ENCODE data around the gene MYLK3. TPM values are rescaled to one million over a fixed set of nuclear protein-coding genes. Genes with fewer than 3 reads are reported as not detected.

Gene MYLK3
- total RNA-seq, 2 experiments from 2014 or later, result 0.23 TPM; not detected in 1

DNA sequence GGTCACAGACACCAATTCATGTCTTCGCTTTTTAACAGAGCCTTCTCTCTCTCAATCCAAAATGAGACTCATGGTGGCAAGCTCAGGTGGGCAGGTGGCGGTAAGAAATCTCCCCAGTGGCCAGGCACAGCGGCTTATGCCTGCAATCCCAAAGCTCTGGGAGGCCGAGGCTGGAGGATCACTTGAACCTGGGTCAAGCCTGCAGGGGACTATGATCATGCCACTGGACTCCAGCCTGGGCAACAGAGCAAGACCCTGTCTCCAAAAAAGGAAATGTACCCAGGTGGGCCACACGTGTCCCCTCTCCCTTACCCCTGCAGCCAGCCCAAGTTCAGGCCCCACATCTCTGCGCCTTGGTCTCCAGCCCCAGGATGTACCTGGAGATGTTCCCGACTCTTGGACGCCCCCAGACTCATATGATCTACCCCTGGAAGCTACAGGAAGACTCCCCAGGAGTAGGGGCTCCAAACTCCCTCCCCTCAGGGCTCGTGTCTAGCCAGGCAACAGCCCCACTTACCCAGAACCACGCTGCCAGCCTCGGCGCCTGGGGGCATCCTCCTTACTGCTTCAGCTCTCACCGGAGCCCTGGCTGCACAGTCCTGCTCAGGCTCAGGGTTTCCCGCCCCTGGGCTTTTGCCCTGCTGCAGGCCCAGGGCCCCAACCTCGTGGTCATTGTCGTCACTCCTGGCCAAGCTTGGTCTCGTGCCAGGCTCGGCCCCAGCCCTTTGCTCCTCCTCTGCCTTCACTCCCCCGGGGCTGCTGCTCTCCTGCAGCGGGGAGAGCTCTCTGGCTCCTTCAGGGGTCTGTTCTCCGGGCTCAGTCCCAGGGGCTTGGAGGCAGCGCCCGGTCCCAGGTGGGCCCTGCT, 16.2 kb downstream of the MYLK3 start:
- Mint-ChIP-seq H3K4me3 (no peak overlapping the region), H3K36me3 (ENCODE audit: low read depth) (no peaks in the 10 kb centered on the region), H3K27ac (no peak overlapping the region), H3K4me1 (ENCODE audit: low read depth) (no peaks in the 10 kb centered on the region), H3K9me3 (ENCODE audit: insufficient read depth) (no peaks in the 10 kb centered on the region), H3K27me3 (ENCODE audit: low read depth) (no peaks in the 10 kb centered on the region)
- ATAC-seq (no peak), DNase-seq (no peak)
- ChIA-PET POLR2A (no interaction called here), CTCF (no interaction called here)

DNA sequence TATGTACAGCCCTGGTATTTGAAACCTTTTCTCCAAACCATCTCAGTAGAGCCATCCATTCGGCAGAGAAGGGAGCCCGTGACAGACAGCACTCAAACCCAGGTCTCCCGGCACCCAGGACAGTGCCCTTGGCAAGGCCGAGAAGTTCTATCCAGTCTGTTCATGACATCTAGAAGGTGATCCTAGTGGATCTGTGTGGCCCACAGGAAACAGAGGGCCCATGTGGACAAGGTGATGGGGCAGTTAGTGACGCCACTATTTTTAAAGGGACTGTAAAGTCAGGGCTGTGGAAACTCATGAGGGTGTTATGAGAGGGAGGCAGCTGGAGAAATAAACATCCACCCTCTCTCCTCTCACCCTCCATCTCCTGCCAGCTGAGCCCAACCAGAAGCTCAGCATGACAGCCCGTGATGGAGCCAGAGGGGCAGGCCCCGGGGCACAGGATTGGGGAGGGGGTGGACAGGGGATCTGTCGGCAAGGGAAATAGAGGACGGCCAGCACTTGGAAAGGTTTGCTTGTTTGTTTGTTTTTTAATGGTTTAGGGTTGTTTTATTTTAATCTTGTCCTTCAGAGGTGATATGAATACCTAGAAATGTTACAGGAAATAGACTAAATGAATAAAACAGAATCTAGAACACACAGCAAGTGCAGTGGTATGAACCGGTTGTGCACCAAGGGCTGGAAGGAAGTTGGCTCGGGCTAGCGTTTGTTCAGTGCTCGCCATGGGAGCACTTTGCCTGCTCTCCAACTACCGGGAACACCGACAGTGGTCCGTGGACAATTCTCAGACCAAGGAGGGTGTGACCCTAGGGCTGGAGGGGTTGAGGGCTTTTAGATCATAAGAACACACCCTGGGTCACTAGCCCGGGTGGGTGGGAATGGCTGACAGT, 17.1 kb downstream of the MYLK3 start:
- Mint-ChIP-seq H3K36me3 (ENCODE audit: low read depth) (no peaks in the 10 kb centered on the region), H3K4me3 (no peak overlapping the region), H3K4me1 (ENCODE audit: low read depth) (no peaks in the 10 kb centered on the region), H3K27ac (no peak overlapping the region), H3K27me3 (ENCODE audit: low read depth) (no peaks in the 10 kb centered on the region), H3K9me3 (ENCODE audit: insufficient read depth) (peaks cover 1% of the 10 kb centered on the region)
- DNase-seq (no peak), ATAC-seq (no peak)
- CTCF ChIA-PET, result no interaction called here
- POLR2A ChIA-PET, result no interaction called here

DNA sequence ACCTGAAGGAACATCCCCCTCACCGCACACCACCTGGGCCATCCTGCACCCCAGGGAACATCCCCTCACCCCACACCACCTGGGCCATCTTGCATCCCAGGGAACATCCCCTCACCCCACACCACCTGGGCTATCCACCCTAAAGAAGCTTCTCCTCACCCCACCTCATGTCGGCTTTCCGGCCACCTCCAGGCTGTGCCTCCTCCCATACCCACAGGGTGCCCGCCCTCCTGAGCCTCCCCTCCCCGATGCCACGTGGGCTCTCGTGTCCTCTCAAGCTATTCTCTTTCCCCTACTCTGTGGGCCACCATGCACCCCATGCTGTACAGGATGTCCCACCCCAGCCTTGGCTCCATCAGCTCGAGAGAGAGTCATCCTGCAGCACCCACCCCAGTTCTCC, 18.0 kb downstream of the MYLK3 start:
- POLR2A ChIA-PET, result no interaction called here
- no peak overlapping the region for H3K4me3 Mint-ChIP-seq
- CTCF ChIA-PET, result no interaction called here

DNA sequence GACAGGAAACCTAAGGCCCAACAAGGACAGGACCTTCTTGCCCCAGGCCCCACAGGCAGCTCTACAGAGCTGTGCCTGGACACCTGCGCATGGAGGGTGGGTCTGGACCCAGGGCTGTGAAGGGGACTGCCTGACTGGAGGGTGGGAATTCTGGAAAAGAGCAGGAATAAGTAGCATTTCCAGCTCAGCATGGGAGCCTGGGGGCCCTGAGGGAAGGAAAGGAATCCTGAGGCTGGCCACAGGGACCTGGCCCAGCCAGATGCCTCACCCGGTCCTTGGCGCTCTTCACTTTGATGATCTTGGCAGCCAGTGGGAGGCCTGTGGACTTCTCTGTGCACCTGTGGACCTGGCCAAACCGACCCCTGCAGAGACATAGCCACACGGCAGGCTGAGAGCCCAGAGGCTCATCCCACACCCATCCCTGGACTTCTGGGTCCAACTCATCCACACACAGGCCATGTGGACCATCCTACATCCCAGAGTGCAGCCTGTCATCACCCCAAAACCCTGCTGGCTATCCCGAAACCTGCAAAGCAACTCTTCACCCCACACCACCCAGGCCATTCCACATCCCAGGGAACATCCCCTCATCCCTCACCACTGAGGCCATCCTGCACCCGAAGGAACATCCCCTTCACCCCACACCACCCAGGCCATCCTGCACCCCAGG, 18.7 kb downstream of the MYLK3 start:
- ATAC-seq (no peak), DNase-seq (no peak)
- no peaks in the 10 kb centered on the region for H3K27me3 Mint-ChIP-seq (ENCODE audit: low read depth)
- no peaks in the 10 kb centered on the region for H3K36me3 Mint-ChIP-seq (ENCODE audit: low read depth)
- no peaks in the 10 kb centered on the region for H3K4me1 Mint-ChIP-seq (ENCODE audit: low read depth)
- peaks cover 6% of the 10 kb centered on the region for H3K9me3 Mint-ChIP-seq (ENCODE audit: insufficient read depth)
- CTCF ChIA-PET, result no interaction called here
- H3K27ac Mint-ChIP-seq, result no peak overlapping the region
- POLR2A ChIA-PET, result no interaction called here
- no peak overlapping the region for H3K4me3 Mint-ChIP-seq

More for the DNA sequence above, 18.0 kb downstream of the MYLK3 start:
- no peak overlapping the region for H3K27ac Mint-ChIP-seq
- H3K9me3 Mint-ChIP-seq (ENCODE audit: insufficient read depth), result peaks cover 6% of the 10 kb centered on the region
- no peaks in the 10 kb centered on the region for H3K36me3 Mint-ChIP-seq (ENCODE audit: low read depth)
- no peak for DNase-seq
- H3K4me1 Mint-ChIP-seq (ENCODE audit: low read depth), result no peaks in the 10 kb centered on the region
- no peak for ATAC-seq
- no peaks in the 10 kb centered on the region for H3K27me3 Mint-ChIP-seq (ENCODE audit: low read depth)

DNA sequence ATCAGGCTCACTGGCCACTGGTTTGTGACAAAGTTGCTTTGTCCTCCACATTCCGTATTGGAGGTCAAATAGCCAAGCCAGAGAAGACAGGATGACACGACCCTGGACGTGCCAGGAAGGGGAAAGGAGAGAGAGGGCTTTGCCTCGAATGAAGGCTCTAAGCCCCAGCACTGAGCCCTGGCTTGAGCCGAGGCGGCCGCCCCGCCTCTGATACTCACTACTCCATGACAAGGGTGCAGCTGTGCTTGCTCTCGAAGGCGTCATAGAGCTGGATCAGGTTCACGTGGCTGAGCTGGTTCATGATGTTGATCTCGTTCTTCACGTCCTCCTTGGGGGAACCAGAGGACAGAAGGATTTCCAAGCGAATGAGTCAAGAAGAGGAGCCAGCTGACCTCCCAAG, 19.3 kb downstream of the MYLK3 start:
- Mint-ChIP-seq H3K4me1 (ENCODE audit: low read depth) (no peaks in the 10 kb centered on the region), H3K9me3 (ENCODE audit: insufficient read depth) (peaks cover 6% of the 10 kb centered on the region), H3K4me3 (no peak overlapping the region), H3K27me3 (ENCODE audit: low read depth) (no peaks in the 10 kb centered on the region), H3K36me3 (ENCODE audit: low read depth) (no peaks in the 10 kb centered on the region), H3K27ac (no peak overlapping the region)
- ChIA-PET CTCF (no interaction called here), POLR2A (no interaction called here)
- ATAC-seq (no peak), DNase-seq (no peak)

DNA sequence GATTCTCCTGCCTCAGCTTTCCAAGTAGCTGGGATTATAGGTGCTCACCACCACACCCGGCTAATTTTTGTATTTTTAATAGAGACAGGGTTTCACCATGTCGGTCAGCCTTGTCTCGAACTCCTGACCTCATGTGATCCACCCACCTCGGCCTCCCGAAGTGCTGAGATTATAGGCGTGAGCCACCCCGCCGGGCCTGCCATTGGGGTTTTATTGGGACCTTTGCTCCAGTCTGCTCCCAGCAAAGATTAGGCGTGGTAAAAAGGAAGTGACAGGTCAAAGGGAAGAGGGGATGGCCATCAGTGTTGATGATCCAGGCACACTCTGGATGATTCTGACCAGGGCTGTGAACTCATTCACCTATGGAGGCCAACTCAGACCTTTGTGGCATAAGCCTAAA, 20.5 kb downstream of the MYLK3 start:
- peaks cover 6% of the 10 kb centered on the region for H3K9me3 Mint-ChIP-seq (ENCODE audit: insufficient read depth)
- POLR2A ChIA-PET, result no interaction called here
- H3K36me3 Mint-ChIP-seq (ENCODE audit: low read depth), result no peaks in the 10 kb centered on the region
- H3K4me1 Mint-ChIP-seq (ENCODE audit: low read depth), result no peaks in the 10 kb centered on the region
- peaks cover 2% of the 10 kb centered on the region for H3K27me3 Mint-ChIP-seq (ENCODE audit: low read depth)
- no peak overlapping the region for H3K27ac Mint-ChIP-seq
- H3K4me3 Mint-ChIP-seq, result no peak overlapping the region
- ATAC-seq (no peak), DNase-seq (no peak)
- CTCF ChIA-PET, result no interaction called here

DNA sequence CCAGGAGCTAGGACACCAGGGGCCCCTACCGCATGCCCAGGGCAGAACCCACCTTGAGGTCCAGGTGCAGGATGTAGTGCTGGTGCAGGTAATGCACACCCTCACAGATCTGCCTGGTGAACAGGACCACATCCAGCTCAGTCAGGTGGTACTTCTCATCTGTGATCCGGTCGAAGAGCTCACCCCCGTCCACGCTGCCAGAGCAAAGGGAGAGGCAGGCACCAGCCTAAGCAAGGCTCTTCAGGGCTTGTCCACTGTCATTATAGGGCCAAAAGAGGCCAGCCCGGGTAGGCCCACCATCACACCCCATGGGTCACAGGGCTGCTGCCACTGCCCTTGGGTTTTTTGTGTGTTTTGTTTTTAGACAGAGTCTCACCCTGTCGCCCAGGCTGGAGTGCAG, 21.0 kb downstream of the MYLK3 start:
- no peak overlapping the region for H3K27ac Mint-ChIP-seq
- no peaks in the 10 kb centered on the region for H3K36me3 Mint-ChIP-seq (ENCODE audit: low read depth)
- ATAC-seq (no peak), DNase-seq (no peak)
- POLR2A ChIA-PET, result no interaction called here
- H3K9me3 Mint-ChIP-seq (ENCODE audit: insufficient read depth), result peaks cover 6% of the 10 kb centered on the region
- CTCF ChIA-PET, result no interaction called here
- no peak overlapping the region for H3K4me3 Mint-ChIP-seq
- peaks cover 2% of the 10 kb centered on the region for H3K27me3 Mint-ChIP-seq (ENCODE audit: low read depth)
- H3K4me1 Mint-ChIP-seq (ENCODE audit: low read depth), result no peaks in the 10 kb centered on the region

DNA sequence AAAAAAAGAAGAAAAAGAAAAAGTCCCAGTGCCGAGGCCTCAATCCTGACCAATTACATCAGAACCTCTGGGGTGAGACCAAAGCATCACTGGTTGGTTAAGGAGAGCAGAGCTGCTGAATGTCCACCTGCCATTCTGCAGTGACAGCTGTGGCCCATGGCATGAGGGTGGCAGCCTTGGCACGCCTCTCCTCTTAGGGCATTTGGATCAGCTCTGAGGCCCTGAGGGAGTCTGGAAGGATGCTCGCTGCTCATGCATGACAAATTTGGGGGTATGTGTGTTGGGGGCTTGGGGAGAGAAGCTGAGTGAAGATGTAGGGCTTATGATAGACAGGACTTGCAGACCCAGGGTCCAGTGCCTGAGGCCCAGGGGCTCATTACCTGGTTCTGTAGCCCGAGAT, 26.3 kb downstream of the MYLK3 start:
- H3K4me1 Mint-ChIP-seq (ENCODE audit: low read depth), result no peaks in the 10 kb centered on the region
- H3K27me3 Mint-ChIP-seq (ENCODE audit: low read depth), result peaks cover 2% of the 10 kb centered on the region
- ChIA-PET POLR2A (no interaction called here), CTCF (no interaction called here)
- H3K27ac Mint-ChIP-seq, result no peak overlapping the region
- no peaks in the 10 kb centered on the region for H3K36me3 Mint-ChIP-seq (ENCODE audit: low read depth)
- DNase-seq (no peak), ATAC-seq (no peak)
- no peak overlapping the region for H3K4me3 Mint-ChIP-seq
- H3K9me3 Mint-ChIP-seq (ENCODE audit: insufficient read depth), result peaks cover 6% of the 10 kb centered on the region

DNA sequence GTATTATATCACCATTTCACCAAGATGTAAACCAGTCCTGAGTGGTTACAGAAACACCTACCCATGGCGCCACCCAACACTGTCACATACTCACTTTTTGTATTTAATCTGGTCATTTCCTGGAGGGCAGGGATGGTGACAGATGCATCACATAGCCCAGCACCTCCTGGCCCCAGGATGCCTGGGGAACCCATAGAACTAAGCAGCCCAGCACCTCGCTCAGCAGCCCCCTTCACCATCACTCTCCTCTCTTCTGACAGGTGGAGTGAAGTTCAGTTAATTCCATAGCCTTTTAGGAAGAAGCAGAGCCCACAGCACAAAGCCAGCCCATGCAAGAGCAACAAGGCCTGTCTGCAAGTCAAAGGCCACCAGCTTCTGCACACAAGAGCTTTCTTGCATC, 27.5 kb downstream of the MYLK3 start:
- CTCF ChIA-PET, result no interaction called here
- Mint-ChIP-seq H3K27ac (no peak overlapping the region), H3K27me3 (ENCODE audit: low read depth) (peaks cover 2% of the 10 kb centered on the region), H3K4me1 (ENCODE audit: low read depth) (no peaks in the 10 kb centered on the region), H3K36me3 (ENCODE audit: low read depth) (no peaks in the 10 kb centered on the region), H3K4me3 (no peak overlapping the region), H3K9me3 (ENCODE audit: insufficient read depth) (peaks cover under 1% of the 10 kb centered on the region)
- no peak for DNase-seq
- no peak for ATAC-seq
- POLR2A ChIA-PET, result no interaction called here

DNA sequence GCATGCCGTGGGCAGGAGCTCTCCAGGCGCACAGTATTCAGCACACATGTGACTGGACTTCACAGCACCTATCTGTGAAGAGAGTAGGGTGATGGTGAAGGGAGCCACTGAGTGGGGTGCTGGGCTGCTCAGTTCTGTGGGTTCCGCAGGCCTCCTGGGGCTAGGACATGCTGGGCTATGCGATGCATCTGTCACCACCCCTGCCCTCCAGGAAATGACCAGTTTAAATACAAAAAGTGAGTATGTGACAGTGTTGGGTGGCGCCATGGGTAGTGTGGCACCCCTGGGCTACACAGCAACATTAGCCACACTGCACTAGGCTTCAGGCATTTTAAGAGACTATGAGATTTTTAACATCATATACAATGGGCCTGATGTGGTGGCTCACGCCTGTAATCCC, 28.6 kb downstream of the MYLK3 start:
- ChIA-PET CTCF (no interaction called here), POLR2A (no interaction called here)
- no peak for ATAC-seq

DNA sequence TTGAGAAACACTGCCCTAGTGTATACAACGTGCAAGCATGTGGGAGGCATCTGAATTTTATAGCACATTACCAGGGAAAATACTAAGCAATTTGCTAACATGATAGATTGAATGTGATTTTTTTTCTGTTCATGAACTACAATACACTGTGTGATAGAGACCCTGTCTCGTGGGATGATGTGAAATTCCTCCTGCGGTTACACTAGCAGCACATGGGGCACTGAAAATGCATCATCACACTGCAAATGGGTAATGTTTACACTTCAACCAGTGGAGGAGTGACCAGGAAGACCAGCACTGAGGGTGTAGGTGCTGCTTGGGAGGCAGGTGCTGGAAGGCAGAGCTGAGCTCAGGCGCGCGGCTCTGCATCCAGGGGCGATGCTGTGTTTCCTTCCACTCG, 29.9 kb downstream of the MYLK3 start:
- H3K27ac Mint-ChIP-seq, result no peak overlapping the region
- peaks cover 2% of the 10 kb centered on the region for H3K27me3 Mint-ChIP-seq (ENCODE audit: low read depth)
- DNase-seq (no peak), ATAC-seq (no peak)
- H3K36me3 Mint-ChIP-seq (ENCODE audit: low read depth), result no peaks in the 10 kb centered on the region
- H3K4me1 Mint-ChIP-seq (ENCODE audit: low read depth), result no peaks in the 10 kb centered on the region
- no peaks in the 10 kb centered on the region for H3K9me3 Mint-ChIP-seq (ENCODE audit: insufficient read depth)
- ChIA-PET CTCF (no interaction called here), POLR2A (no interaction called here)
- H3K4me3 Mint-ChIP-seq, result no peak overlapping the region

More for the DNA sequence above, 28.6 kb downstream of the MYLK3 start:
- Mint-ChIP-seq H3K9me3 (ENCODE audit: insufficient read depth) (no peaks in the 10 kb centered on the region), H3K27me3 (ENCODE audit: low read depth) (peaks cover 2% of the 10 kb centered on the region), H3K36me3 (ENCODE audit: low read depth) (no peaks in the 10 kb centered on the region), H3K27ac (no peak overlapping the region), H3K4me3 (no peak overlapping the region), H3K4me1 (ENCODE audit: low read depth) (no peaks in the 10 kb centered on the region)
- DNase-seq, result no peak

DNA sequence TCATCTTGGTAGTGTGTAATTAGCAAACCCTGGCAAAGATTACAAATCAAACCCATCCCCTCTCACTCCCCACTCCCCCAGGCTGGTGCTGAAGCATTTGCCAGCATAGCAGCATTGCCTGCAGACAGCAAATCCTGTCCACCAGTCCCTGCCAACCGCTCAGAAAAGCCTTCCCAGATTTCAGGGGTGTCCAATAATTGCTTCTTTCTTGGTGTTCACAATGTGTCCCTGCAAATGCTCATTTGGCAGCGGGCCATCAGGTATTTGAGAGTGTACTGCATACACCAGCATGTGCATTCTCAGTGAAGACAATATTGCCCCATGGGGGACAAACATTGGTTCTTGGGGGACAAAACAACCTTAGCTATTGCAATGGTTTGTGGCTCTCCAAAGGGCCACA, 30.5 kb downstream of the MYLK3 start:
- H3K27ac Mint-ChIP-seq, result no peak overlapping the region
- no peaks in the 10 kb centered on the region for H3K4me1 Mint-ChIP-seq (ENCODE audit: low read depth)
- no peaks in the 10 kb centered on the region for H3K9me3 Mint-ChIP-seq (ENCODE audit: insufficient read depth)
- H3K4me3 Mint-ChIP-seq, result no peak overlapping the region
- CTCF ChIA-PET, result no interaction called here
- no peaks in the 10 kb centered on the region for H3K27me3 Mint-ChIP-seq (ENCODE audit: low read depth)
- POLR2A ChIA-PET, result no interaction called here
- H3K36me3 Mint-ChIP-seq (ENCODE audit: low read depth), result no peaks in the 10 kb centered on the region
- DNase-seq (no peak), ATAC-seq (no peak)

All from activated CD8-positive, alpha-beta T cell treated with anti-CD3 and anti-CD28 coated beads, Interleukin-2, amount 10 ng/mL, durations not matched to agents 7 days and 5 days (primary cell).